ENCODE measurements around the gene GABRB1. TPM values are rescaled to one million over a fixed set of nuclear protein-coding genes. Genes with fewer than 3 reads are reported as not detected.
A peak's percentile ranks its signal among the peaks of the same experiment; 100 is the strongest.

GABRB1 gene
- total and polyA plus RNA-seq, 2 experiments from 2014 or later = 2.8 to 5.5 TPM

- H3K4me3 ChIP-seq = no peak overlapping the region
- DNase-seq (ENCODE audit: low spot score) = no peak
- TF ChIP-seq, protein P1, sequence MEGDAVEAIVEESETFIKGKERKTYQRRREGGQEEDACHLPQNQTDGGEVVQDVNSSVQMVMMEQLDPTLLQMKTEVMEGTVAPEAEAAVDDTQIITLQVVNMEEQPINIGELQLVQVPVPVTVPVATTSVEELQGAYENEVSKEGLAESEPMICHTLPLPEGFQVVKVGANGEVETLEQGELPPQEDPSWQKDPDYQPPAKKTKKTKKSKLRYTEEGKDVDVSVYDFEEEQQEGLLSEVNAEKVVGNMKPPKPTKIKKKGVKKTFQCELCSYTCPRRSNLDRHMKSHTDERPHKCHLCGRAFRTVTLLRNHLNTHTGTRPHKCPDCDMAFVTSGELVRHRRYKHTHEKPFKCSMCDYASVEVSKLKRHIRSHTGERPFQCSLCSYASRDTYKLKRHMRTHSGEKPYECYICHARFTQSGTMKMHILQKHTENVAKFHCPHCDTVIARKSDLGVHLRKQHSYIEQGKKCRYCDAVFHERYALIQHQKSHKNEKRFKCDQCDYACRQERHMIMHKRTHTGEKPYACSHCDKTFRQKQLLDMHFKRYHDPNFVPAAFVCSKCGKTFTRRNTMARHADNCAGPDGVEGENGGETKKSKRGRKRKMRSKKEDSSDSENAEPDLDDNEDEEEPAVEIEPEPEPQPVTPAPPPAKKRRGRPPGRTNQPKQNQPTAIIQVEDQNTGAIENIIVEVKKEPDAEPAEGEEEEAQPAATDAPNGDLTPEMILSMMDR (IDR thresholded peaks at IDR 0.05; ENCODE audit: poor library complexity) = no peak
- no peak for TF ChIP-seq EZH2 (IDR thresholded peaks at IDR 0.05; ENCODE audit: borderline replicate concordance)
- no peak for TF ChIP-seq EZH2phosphoT487 (IDR thresholded peaks at IDR 0.05; ENCODE audit: low read depth, severe bottlenecking, unreplicated experiment)
- H3K9me3 ChIP-seq (ENCODE audit: low read depth) = no peaks in the 10 kb centered on the region
- H2AFZ ChIP-seq = no peak overlapping the region
- no peaks in the 10 kb centered on the region for H3K79me2 ChIP-seq
- H3K4me1 ChIP-seq (ENCODE audit: insufficient read depth) = no peaks in the 10 kb centered on the region
- no peak overlapping the region for H3K27ac ChIP-seq
- H3K9me2 ChIP-seq (replicated peaks; ENCODE audit: insufficient read depth) = no peaks in the 10 kb centered on the region
- no peaks in the 10 kb centered on the region for H3K36me3 ChIP-seq (replicated peaks; ENCODE audit: insufficient read depth, low read depth)
- H3K4me2 ChIP-seq = no peak overlapping the region
- no peaks in the 10 kb centered on the region for H3K27me3 ChIP-seq
- no peaks in the 10 kb centered on the region for H4K20me1 ChIP-seq (ENCODE audit: insufficient read depth, poor library complexity, severe bottlenecking)
- WGBS (ENCODE audit: low lambda C conversion rate, missing lambda C conversion rate) = 88% methylated on average over 3 of the region's 3 CpGs
Observed at GRCh38 chr4:47326025-47326424, 294.7 kb downstream of the GABRB1 start.

DNA sequence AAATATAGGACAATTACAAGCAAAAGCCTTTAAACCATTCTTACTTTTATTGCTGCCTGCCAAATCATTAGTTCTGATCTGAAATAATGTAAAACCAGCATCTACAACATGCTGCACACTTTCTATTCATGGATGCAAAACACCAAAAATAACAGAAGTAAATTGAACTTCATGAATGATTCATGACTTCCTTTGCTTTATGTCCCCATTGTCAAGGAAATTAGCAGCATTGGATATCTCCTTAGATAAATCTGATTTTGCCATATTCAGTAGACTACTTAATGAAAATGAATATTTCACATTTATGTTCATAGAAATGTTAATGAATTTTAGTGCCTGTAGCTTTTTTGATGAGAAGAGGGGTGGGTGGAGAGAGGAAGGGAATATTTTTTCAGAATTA is 299.5 kb downstream of the GABRB1 start:
- no peak overlapping the region for H3K27ac ChIP-seq
- no peak overlapping the region for H2AFZ ChIP-seq
- no peaks in the 10 kb centered on the region for H3K9me2 ChIP-seq (replicated peaks; ENCODE audit: insufficient read depth)
- no peaks in the 10 kb centered on the region for H3K36me3 ChIP-seq (replicated peaks; ENCODE audit: insufficient read depth, low read depth)
- H3K4me2 ChIP-seq = no peak overlapping the region
- no peaks in the 10 kb centered on the region for H3K9me3 ChIP-seq (ENCODE audit: low read depth)
- H3K4me1 ChIP-seq (ENCODE audit: insufficient read depth) = no peaks in the 10 kb centered on the region
- no peak for TF ChIP-seq EZH2 (IDR thresholded peaks at IDR 0.05; ENCODE audit: borderline replicate concordance)
- TF ChIP-seq, protein P1 (IDR thresholded peaks at IDR 0.05; ENCODE audit: poor library complexity) = no peak
- no peak for TF ChIP-seq EZH2phosphoT487 (IDR thresholded peaks at IDR 0.05; ENCODE audit: low read depth, severe bottlenecking, unreplicated experiment)
- H3K4me3 ChIP-seq = no peak overlapping the region
- no peaks in the 10 kb centered on the region for H4K20me1 ChIP-seq (ENCODE audit: insufficient read depth, poor library complexity, severe bottlenecking)
- no peaks in the 10 kb centered on the region for H3K79me2 ChIP-seq
- H3K27me3 ChIP-seq = no peaks in the 10 kb centered on the region
- no peak for DNase-seq (ENCODE audit: low spot score)

GRCh38 chr4:47334652-47335051 is 303.3 kb downstream of the GABRB1 start:
- Histone ChIP-seq H3K27me3 (no peaks in the 10 kb centered on the region), H3K4me3 (no peak overlapping the region), H3K79me2 (no peaks in the 10 kb centered on the region), H3K27ac (no peak overlapping the region), H3K36me3 (replicated peaks; ENCODE audit: insufficient read depth, low read depth) (no peaks in the 10 kb centered on the region), H3K9me3 (ENCODE audit: low read depth) (no peaks in the 10 kb centered on the region), H3K4me2 (no peak overlapping the region), H3K4me1 (ENCODE audit: insufficient read depth) (no peaks in the 10 kb centered on the region), H2AFZ (no peak overlapping the region), H4K20me1 (ENCODE audit: insufficient read depth, poor library complexity, severe bottlenecking) (no peaks in the 10 kb centered on the region), H3K9me2 (replicated peaks; ENCODE audit: insufficient read depth) (no peaks in the 10 kb centered on the region)
- 62% methylated on average over 3 of the region's 3 CpGs for WGBS (ENCODE audit: low lambda C conversion rate, missing lambda C conversion rate)
- TF ChIP-seq EZH2phosphoT487 (IDR thresholded peaks at IDR 0.05; ENCODE audit: low read depth, severe bottlenecking, unreplicated experiment) = no peak
- TF ChIP-seq EZH2 (IDR thresholded peaks at IDR 0.05; ENCODE audit: borderline replicate concordance) = no peak
- TF ChIP-seq, protein P1 (IDR thresholded peaks at IDR 0.05; ENCODE audit: poor library complexity) = no peak
- DNase-seq (ENCODE audit: low spot score) = peak; percentile 3

- H3K4me1 ChIP-seq (ENCODE audit: insufficient read depth) = no peaks in the 10 kb centered on the region
- H3K4me2 ChIP-seq = no peak overlapping the region
- H3K9me2 ChIP-seq (replicated peaks; ENCODE audit: insufficient read depth) = no peaks in the 10 kb centered on the region
- H3K79me2 ChIP-seq = no peaks in the 10 kb centered on the region
- no peak overlapping the region for H3K27ac ChIP-seq
- no peak overlapping the region for H3K4me3 ChIP-seq
- no peaks in the 10 kb centered on the region for H3K36me3 ChIP-seq (replicated peaks; ENCODE audit: insufficient read depth, low read depth)
- no peak overlapping the region for H2AFZ ChIP-seq
- TF ChIP-seq, protein P1 (IDR thresholded peaks at IDR 0.05; ENCODE audit: poor library complexity) = no peak
- TF ChIP-seq EZH2phosphoT487 (IDR thresholded peaks at IDR 0.05; ENCODE audit: low read depth, severe bottlenecking, unreplicated experiment) (no peak), EZH2 (IDR thresholded peaks at IDR 0.05; ENCODE audit: borderline replicate concordance) (no peak)
- H3K27me3 ChIP-seq = no peaks in the 10 kb centered on the region
- no peaks in the 10 kb centered on the region for H3K9me3 ChIP-seq (ENCODE audit: low read depth)
- H4K20me1 ChIP-seq (ENCODE audit: insufficient read depth, poor library complexity, severe bottlenecking) = no peaks in the 10 kb centered on the region
- WGBS (ENCODE audit: low lambda C conversion rate, missing lambda C conversion rate) = 92% methylated on average over 2 of the region's 2 CpGs
- no peak for DNase-seq (ENCODE audit: low spot score)
Observed at GRCh38 chr4:47337893-47338292, 306.5 kb downstream of the GABRB1 start.
